NCI-H2107 treated with DMSO at 0.1 percent for 48 hours (cell line): Measurements from ENCODE around the gene NASP.

Source experiments
- DNase-seq: peaks from one replicate; lab custom pipeline; 2025; ENCODE audit not compliant: unreplicated experiment; lab: John Stamatoyannopoulos, UW

The NASP gene

DNA sequence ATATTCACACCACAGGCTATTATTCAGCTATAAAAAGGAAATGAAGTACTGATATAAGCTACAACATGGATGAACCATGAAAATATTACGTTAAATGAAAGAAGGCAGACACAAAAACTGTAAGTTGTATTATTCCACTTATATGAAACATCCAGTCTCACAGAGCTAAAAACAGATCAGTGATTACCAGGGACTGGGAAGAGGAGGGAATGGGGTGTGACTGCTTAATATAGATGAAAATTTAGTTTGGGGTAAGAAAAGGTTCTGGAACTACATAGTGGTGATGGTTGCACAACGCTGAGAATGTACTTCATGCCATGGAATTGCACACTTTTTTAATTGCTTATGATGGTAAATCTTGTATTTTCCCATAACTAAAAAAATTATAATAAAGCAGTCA, 83.0 kb downstream of the NASP start:
- DNase-seq, result no peak

DNA sequence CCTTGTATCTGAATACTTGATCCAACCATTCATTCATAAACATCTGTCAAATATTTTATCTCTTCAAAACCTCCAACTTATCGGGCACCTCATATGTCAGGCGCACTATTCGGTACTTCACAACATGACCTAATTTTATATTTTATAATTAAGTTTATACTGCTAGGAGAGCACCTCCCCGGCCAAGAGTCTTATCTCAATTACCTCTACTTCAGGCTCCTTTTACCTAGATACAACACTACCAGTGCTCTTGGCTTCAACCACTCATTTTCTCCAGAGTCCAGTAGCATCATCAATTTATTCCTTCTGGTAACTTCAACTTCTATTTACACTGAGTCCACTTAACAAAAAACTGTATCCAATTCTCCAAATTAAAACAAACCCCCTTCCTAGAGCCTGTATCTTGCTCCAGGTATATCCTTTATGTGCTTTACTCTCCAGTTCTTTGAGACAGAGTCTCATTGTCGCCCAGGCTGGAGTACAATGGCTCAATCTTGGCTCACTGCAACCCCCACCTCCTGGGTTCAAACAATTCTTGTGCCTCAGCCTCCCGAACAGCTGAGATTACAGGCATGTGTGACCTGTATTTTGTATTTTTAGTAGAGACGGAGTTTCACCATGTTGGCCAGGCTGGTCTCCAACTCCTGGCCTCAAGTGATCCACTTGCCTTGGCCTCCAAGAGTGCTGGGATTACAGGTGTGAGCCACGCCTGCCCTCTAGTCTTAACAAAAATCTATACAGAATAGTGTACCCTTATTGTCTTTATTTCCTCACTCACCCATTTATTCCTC, 83.7 kb downstream of the NASP start:
- no peak for DNase-seq
